A549 (cell line): Measurements from ENCODE around the gene GMPR. TPM values are rescaled to one million over a fixed set of nuclear protein-coding genes. Genes with fewer than 3 reads are reported as not detected.

Experiments
- ATAC-seq, 2 experiments: fragments of 200-7000 bp in 1 of 2; fragments of >200 bp in 1 of 2; cut with Nextera tagmentation in 1 of 2; cut with Tn5 transposase in 1 of 2; 3 replicates each; pipeline versions ENCODE4 v1.8.0 to v1.9.1; 2018 to 2020; ENCODE audit warnings: mild to moderate bottlenecking in 1 of 2, moderate library complexity in 1 of 2
- CTCF ChIA-PET: fragments of 300-600 bp; sonication (Branson Sonifier 250); formaldehyde crosslinking; extraction: SDS; loops from one replicate; lab custom pipeline; 2021; ENCODE audit warnings: antibody characterized with exemption, inconsistent platforms; lab: Yijun Ruan, JAX
- POLR2A ChIA-PET: fragments of 350-600 bp; formaldehyde crosslinking; extraction: SDS; loops from one replicate; lab custom pipeline; 2021; ENCODE audit warnings: antibody characterized with exemption, inconsistent platforms; lab: Yijun Ruan, JAX
- DNase-seq, 2 experiments: peaks; one replicate each; pipeline versions ENCODE4 v3.0.0 to v3.0.0-alpha.2; 2011 to 2016; ENCODE audit warnings: low read depth in 1 of 2, low spot score in 1 of 2
- FAIRE-seq: peaks from 2 replicates; lab custom pipeline; 2011; peaks lifted over from hg19 to GRCh38; lab: Jason Lieb, UNC
- H3K27ac ChIP-seq, 2 experiments: fragments of >200 bp; sonication (Bioruptor Twin); formaldehyde crosslinking; 3 replicates each; pipeline ENCODE4 v1.5.1; 2016 to 2017
- H3K4me1 ChIP-seq: fragments of >200 bp; sonication (Bioruptor Twin); formaldehyde crosslinking; 3 replicates; pipeline ENCODE4 v1.6.1; 2016
- H3K4me2 ChIP-seq: fragments of >200 bp; sonication (Bioruptor Twin); formaldehyde crosslinking; 3 replicates; pipeline ENCODE4 v1.6.1; 2016
- H3K4me3 ChIP-seq: fragments of >200 bp; sonication (Bioruptor Twin); formaldehyde crosslinking; 3 replicates; pipeline ENCODE4 v1.5.1; 2016
- H3K9me3 ChIP-seq: fragments of >200 bp; sonication (Bioruptor Twin); formaldehyde crosslinking; 3 replicates; pipeline ENCODE4 v1.6.1; 2016
- ATOH8 ChIP-seq: fragments of 250-450 bp; sonication (Bioruptor Pico); IDR thresholded peaks from 2 replicates; pipeline ENCODE4 v1.5.0; 2020; ENCODE audit warnings: low read depth, mild to moderate bottlenecking, moderate library complexity
- CBX8 ChIP-seq: fragments of 200-600 bp; sonication (generic); IDR thresholded peaks from 2 replicates; pipeline ENCODE4 v1.6.1; 2016
- EHMT2 ChIP-seq: fragments of 200-600 bp; sonication (generic); IDR thresholded peaks from 2 replicates; pipeline ENCODE4 v1.6.1; 2016; ENCODE audit warnings: antibody characterized with exemption, low read depth, mild to moderate bottlenecking, moderate library complexity
- FOSB ChIP-seq: fragments of 250-450 bp; sonication (Bioruptor Pico); IDR thresholded peaks from 2 replicates; pipeline ENCODE4 v1.5.0; 2020; ENCODE audit warnings: mild to moderate bottlenecking, moderate library complexity
- FOXS1 ChIP-seq: fragments of 250-450 bp; sonication (Bioruptor Pico); IDR thresholded peaks from 2 replicates; pipeline ENCODE4 v1.5.0; 2020; ENCODE audit warnings: mild to moderate bottlenecking, moderate library complexity
- HDAC2 ChIP-seq: fragments of 200-600 bp; sonication (generic); IDR thresholded peaks from 2 replicates; pipeline ENCODE4 v1.6.1; 2016
- MAZ ChIP-seq: fragments of 150-350 bp; IDR thresholded peaks from 2 replicates; pipeline ENCODE4 v1.6.1; 2014; ENCODE audit warnings: antibody characterized with exemption, low read depth, low read length, borderline replicate concordance
- POLR2AphosphoS2 ChIP-seq: conservative IDR thresholded peaks from 2 replicates; pipeline ENCODE4 v1.6.1; 2012; ENCODE audit warnings: low read length, improper control_type of control experiment, inconsistent platforms
- RFX5 ChIP-seq: fragments of 450-650 bp; IDR thresholded peaks from 2 replicates; pipeline ENCODE4 v1.7.1; 2014; ENCODE audit warnings: antibody characterized with exemption, mild to moderate bottlenecking, moderate library complexity
- RNF2 ChIP-seq: fragments of 200-600 bp; sonication (generic); IDR thresholded peaks from 2 replicates; pipeline ENCODE4 v1.6.1; 2016; ENCODE audit warnings: low read depth, mild to moderate bottlenecking, antibody characterized with exemption, moderate library complexity, borderline replicate concordance
- SREBF2 ChIP-seq: fragments of 450-650 bp; IDR thresholded peaks from 2 replicates; pipeline ENCODE4 v1.6.1; 2014; ENCODE audit warnings: mild to moderate bottlenecking, moderate library complexity
- TFCP2L1 ChIP-seq: fragments of 250-450 bp; sonication (Bioruptor Pico); IDR thresholded peaks from 2 replicates; pipeline ENCODE4 v1.5.0; 2021; ENCODE audit warnings: mild to moderate bottlenecking
- ZNF302 ChIP-seq: fragments of 250-450 bp; sonication (Bioruptor Pico); IDR thresholded peaks from 2 replicates; pipeline ENCODE4 v1.9.0; 2021; ENCODE audit warnings: inconsistent platforms, mild to moderate bottlenecking, moderate library complexity
- ZSCAN20 ChIP-seq: fragments of 250-450 bp; sonication (Bioruptor Pico); IDR thresholded peaks from 2 replicates; pipeline ENCODE4 v1.8.0; 2022; ENCODE audit warnings: mild to moderate bottlenecking, moderate library complexity
- WGBS: methylation state at CpG from one replicate; pipeline ENCODE4 v1.1.6; 2017; ENCODE audit errors: missing lambda C conversion rate; 5-methylcytosine and 5-hydroxymethylcytosine counted together
- polyA plus RNA-seq, 4 experiments: library from polyadenylated mRNA; depleted of rRNA in 3 of 4; stranded (reverse); fragments of >200 nt; fragmentation: RNase III in 1 of 4; extraction: RNeasy Plus Mini Kit Qiagen cat#74134 plus additional on column Dnase treatment in 1 of 4; gene quantifications; 2 replicates in 3 of 4; 3 replicates in 1 of 4; pipeline ENCODE4 v1.2.3, GENCODE V29; 2011 to 2017
- TF ChIP-seq, protein P1 (sequence below): fragments of 150-350 bp; IDR thresholded peaks from 2 replicates; pipeline ENCODE4 v1.6.1; 2014; ENCODE audit warnings: low read depth, mild to moderate bottlenecking, low read length
- TF ChIP-seq, protein P2 (sequence below): IDR thresholded peaks from 2 replicates; pipeline ENCODE4 v1.6.1; 2012
- TF ChIP-seq, protein P3 (sequence below): fragments of 200-600 bp; sonication (generic); IDR thresholded peaks from 2 replicates; pipeline ENCODE4 v1.6.1; 2016; ENCODE audit warnings: antibody characterized with exemption, mild to moderate bottlenecking, moderate library complexity

The GMPR gene
- polyA plus RNA-seq, 2 of the 4 experiments (the other 2 are of a cell fraction) = 0.23 to 0.34 TPM

DNA sequence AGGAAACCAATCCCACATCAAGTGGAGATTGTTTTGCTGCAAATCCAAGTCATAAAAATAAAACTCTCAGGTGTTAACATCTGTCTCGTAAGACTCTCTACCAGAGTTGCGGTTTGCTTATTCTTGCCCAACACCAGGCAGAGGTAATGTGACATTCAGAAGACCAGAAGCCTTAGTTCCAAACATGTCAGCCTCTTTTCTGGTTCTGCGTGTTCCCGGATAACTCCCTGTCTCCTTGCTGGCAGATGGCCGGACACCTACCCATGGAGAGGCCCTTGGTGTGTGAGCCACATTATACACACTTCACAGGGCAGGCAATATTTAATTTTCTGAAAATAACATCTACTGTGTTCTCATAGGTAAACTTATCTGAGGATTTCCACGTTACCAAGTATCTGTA, 73.4 kb downstream of the GMPR start:
- H3K4me3 ChIP-seq = no peak overlapping the region
- H3K4me2 ChIP-seq = no peak overlapping the region
- H3K27ac ChIP-seq = no peak overlapping the region
- no peaks in the 10 kb centered on the region for H3K4me1 ChIP-seq
- CTCF ChIA-PET = no interaction called here
- ATAC-seq (no peak), DNase-seq (no peak), FAIRE-seq (no peak)
- H3K9me3 ChIP-seq = no peaks in the 10 kb centered on the region
- WGBS = 89% methylated on average over 6 of the region's 6 CpGs
- POLR2A ChIA-PET = no interaction called here
- TF ChIP-seq, protein P1, sequence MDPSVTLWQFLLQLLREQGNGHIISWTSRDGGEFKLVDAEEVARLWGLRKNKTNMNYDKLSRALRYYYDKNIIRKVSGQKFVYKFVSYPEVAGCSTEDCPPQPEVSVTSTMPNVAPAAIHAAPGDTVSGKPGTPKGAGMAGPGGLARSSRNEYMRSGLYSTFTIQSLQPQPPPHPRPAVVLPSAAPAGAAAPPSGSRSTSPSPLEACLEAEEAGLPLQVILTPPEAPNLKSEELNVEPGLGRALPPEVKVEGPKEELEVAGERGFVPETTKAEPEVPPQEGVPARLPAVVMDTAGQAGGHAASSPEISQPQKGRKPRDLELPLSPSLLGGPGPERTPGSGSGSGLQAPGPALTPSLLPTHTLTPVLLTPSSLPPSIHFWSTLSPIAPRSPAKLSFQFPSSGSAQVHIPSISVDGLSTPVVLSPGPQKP = no peak
- TF ChIP-seq MAZ (no peak), ATOH8 (no peak), CBX8 (no peak), ZSCAN20 (CRISPR knock-in tag) (no peak), FOXS1 (CRISPR knock-in tag) (no peak), RNF2 (no peak), EHMT2 (no peak), HDAC2 (no peak), RFX5 (no peak), FOSB (CRISPR knock-in tag) (no peak), SREBF2 (no peak), POLR2AphosphoS2 (no peak)
- TF ChIP-seq, protein P2, sequence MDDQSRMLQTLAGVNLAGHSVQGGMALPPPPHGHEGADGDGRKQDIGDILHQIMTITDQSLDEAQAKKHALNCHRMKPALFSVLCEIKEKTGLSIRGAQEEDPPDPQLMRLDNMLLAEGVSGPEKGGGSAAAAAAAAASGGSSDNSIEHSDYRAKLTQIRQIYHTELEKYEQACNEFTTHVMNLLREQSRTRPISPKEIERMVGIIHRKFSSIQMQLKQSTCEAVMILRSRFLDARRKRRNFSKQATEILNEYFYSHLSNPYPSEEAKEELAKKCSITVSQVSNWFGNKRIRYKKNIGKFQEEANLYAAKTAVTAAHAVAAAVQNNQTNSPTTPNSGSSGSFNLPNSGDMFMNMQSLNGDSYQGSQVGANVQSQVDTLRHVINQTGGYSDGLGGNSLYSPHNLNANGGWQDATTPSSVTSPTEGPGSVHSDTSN = no peak

GRCh38 chr6:16313732-16314131, 75.3 kb downstream of the GMPR start:
- no peak overlapping the region for H3K27ac ChIP-seq
- no peak overlapping the region for H3K4me2 ChIP-seq
- ChIA-PET POLR2A (interaction anchor here (0.8 kb wide), 1 partner anchor 1041 kb away, joined by 3 read pairs; no protein-coding TSS in a partner anchor), CTCF (interaction anchor here (1.0 to 1.9 kb wide), 3 partner anchors 14 to 202 kb away, joined by 3 to 8 read pairs (median 4); no protein-coding TSS in a partner anchor)
- no peaks in the 10 kb centered on the region for H3K4me1 ChIP-seq
- 83% methylated on average over 9 of the region's 9 CpGs for WGBS
- no peak overlapping the region for H3K4me3 ChIP-seq
- no peaks in the 10 kb centered on the region for H3K9me3 ChIP-seq
- DNase-seq (no peak), FAIRE-seq (no peak), ATAC-seq (no peak)
- TF ChIP-seq TFCP2L1 = no peak
- no peak for TF ChIP-seq HDAC2
- TF ChIP-seq, all 56 proteins: peak for 0

GRCh38 chr6:16314296-16314695, 75.9 kb downstream of the GMPR start:
- Histone ChIP-seq H3K27ac (no peak overlapping the region), H3K9me3 (no peaks in the 10 kb centered on the region), H3K4me1 (no peaks in the 10 kb centered on the region), H3K4me2 (no peak overlapping the region), H3K4me3 (no peak overlapping the region)
- 94% methylated on average over 4 of the region's 4 CpGs for WGBS
- ATAC-seq (no peak), DNase-seq (no peak), FAIRE-seq (no peak)
- no peak for TF ChIP-seq MAZ
- TF ChIP-seq, protein P3, sequence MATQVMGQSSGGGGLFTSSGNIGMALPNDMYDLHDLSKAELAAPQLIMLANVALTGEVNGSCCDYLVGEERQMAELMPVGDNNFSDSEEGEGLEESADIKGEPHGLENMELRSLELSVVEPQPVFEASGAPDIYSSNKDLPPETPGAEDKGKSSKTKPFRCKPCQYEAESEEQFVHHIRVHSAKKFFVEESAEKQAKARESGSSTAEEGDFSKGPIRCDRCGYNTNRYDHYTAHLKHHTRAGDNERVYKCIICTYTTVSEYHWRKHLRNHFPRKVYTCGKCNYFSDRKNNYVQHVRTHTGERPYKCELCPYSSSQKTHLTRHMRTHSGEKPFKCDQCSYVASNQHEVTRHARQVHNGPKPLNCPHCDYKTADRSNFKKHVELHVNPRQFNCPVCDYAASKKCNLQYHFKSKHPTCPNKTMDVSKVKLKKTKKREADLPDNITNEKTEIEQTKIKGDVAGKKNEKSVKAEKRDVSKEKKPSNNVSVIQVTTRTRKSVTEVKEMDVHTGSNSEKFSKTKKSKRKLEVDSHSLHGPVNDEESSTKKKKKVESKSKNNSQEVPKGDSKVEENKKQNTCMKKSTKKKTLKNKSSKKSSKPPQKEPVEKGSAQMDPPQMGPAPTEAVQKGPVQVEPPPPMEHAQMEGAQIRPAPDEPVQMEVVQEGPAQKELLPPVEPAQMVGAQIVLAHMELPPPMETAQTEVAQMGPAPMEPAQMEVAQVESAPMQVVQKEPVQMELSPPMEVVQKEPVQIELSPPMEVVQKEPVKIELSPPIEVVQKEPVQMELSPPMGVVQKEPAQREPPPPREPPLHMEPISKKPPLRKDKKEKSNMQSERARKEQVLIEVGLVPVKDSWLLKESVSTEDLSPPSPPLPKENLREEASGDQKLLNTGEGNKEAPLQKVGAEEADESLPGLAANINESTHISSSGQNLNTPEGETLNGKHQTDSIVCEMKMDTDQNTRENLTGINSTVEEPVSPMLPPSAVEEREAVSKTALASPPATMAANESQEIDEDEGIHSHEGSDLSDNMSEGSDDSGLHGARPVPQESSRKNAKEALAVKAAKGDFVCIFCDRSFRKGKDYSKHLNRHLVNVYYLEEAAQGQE = no peak
- TF ChIP-seq, protein P2 = no peak
- TF ChIP-seq ZNF302 (CRISPR knock-in tag) = no peak
- TF ChIP-seq CBX8 = no peak
- ChIA-PET CTCF (interaction anchor here (1.0 to 1.9 kb wide), 3 partner anchors 13 to 202 kb away, joined by 3 to 8 read pairs (median 4); no protein-coding TSS in a partner anchor), POLR2A (no interaction called here)
